Midbrain (tissue), 1 donor: ENCODE measurements around the gene KHDRBS2.

Experiments
- DNase-seq: peaks from one replicate; lab custom pipeline; 2025; lab: John Stamatoyannopoulos, UW

The KHDRBS2 gene

GRCh38 chr6:62035952-62036351, 250.1 kb downstream of the KHDRBS2 start:
- no peak for DNase-seq

GRCh38 chr6:62013719-62014118, 272.3 kb downstream of the KHDRBS2 start:
- DNase-seq = no peak

DNA sequence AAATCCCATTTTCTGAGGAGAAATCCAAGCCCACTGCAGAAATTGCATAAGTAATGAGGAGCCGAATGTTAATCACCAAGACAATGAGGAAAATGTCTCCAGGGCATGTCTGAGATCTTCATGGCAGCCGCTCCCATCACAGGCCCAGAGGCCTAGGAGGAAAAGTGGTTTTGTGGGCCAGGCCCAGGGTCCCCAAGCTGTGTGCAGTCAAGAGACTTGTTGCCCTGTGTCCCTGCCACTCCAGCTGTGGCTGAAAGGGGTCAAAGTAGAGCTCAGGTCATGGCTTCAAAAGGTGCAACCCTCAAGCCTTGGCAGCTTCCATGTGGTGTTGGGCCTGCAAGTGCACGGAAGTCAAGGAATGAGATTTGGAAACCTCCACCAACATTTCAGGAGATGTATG, 276.6 kb downstream of the KHDRBS2 start:
- DNase-seq = no peak

DNA sequence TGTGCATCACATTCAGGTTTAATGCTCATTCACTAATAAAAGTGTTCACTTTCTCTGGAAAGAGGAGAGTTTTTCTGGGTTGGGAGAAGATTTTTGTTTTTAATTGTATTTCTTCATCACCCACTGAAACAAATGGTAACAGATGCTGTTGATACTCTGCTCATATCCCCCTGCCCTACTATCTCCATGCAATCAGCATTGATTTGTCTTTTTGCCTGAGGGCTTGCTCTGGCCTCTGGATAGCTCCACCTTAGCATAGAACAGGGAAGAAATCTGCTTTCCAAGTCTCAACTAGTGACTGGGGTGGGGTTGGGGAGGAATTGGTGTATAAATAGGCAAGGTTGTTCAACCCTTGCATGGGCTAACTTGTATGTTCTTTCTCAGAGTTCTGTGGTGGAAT, 296.4 kb downstream of the KHDRBS2 start:
- DNase-seq = no peak

DNA sequence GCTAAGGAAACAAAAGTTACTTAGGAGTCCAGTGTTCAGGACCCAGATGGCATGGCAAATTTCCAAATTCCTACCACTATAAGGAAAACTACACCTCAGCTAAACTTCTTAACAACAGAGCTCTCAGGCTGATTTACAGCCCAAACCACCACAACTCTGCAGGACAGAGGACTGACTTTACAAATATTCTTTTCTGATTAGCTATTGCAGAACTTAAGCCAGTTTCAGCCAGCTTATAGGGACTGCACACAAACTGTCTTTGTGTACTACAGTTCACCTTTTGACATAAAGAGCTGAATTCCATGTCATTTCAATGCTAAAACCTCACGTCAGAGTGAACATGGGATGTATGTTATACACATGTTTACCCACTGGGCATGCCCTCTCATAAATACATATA, 305.4 kb downstream of the KHDRBS2 start:
- DNase-seq = no peak

GRCh38 chr6:61977947-61978346, 308.1 kb downstream of the KHDRBS2 start:
- no peak for DNase-seq

DNA sequence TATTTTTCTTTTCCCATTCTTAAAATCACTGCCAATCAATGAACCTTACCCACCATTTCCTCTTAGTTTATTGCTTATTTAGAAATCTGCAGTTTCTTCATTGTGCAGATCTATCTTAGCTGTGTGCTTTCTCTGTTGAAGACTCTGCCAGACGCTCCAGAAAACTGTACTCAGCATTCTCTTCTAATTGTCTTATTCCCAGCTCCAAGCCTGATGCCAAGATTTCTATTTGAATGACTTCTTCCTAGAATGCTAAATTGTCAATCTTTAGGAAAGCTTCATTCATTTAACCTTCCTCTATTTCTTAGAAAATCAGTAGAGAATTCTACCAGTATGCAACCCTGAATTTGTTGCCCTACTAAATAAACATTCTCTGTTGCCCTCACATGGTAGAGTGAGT, 308.9 kb downstream of the KHDRBS2 start:
- DNase-seq = no peak

DNA sequence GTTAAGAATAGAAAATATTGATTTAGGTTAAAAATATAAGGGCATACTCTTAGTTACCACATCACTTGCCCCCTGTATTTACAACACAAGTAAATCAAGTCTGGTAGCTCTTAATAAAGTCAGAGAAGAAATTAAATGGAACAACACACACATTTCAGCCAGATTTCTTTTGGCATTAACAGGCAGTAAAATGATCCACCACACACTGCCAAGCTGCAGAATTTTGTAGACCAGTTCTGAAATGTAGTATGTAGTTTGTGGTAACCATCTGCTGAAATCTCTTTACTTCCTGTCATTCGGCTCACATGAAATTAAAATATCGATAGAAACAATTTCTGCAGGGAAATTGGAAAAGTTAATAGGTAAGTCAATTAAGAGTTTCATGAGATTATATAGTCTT, 326.8 kb downstream of the KHDRBS2 start:
- no peak for DNase-seq

- no peak for DNase-seq
Observed at GRCh38 chr6:61953851-61954250, 332.2 kb downstream of the KHDRBS2 start.

DNA sequence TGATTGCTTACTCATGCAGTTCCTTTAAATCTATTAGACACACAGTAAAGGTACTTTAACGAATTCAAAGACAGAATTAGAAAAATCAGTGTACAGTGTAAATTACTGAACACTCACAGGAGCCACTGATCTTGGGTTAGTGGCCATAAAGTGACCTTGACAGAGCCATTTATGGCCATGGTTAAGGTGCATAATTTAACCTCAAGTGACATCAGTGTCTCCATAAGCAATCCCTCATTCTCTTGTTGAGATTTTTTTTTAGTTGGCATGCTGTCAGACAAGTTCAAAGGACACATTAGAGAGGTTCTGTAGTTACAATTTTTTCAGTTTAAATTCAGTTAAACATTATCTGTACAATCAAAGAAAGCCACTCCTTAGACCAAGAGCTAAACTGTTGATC, 334.4 kb downstream of the KHDRBS2 start:
- DNase-seq = no peak

GRCh38 chr6:61950811-61951210, 335.2 kb downstream of the KHDRBS2 start:
- DNase-seq = no peak

- DNase-seq = no peak
Observed at GRCh38 chr6:61949971-61950370, 336.1 kb downstream of the KHDRBS2 start.

DNA sequence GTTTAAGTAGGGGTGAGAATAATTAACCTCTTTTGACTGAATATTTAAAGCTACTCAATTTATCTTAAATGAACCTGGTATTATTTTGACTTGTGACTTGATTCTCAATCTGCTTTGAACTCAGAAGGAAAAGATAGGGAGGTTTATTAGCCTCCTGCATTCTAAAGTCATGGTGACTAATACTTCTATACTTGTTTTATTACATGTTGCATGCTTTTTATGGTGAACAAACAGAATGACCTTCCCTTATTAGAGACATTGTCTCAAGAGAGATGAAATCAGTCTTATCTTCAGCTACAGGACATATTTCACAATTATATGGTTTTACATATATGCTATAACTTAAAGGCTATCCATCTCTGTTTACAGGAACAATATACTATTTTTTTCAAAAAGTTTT, 336.9 kb downstream of the KHDRBS2 start:
- no peak for DNase-seq

DNA sequence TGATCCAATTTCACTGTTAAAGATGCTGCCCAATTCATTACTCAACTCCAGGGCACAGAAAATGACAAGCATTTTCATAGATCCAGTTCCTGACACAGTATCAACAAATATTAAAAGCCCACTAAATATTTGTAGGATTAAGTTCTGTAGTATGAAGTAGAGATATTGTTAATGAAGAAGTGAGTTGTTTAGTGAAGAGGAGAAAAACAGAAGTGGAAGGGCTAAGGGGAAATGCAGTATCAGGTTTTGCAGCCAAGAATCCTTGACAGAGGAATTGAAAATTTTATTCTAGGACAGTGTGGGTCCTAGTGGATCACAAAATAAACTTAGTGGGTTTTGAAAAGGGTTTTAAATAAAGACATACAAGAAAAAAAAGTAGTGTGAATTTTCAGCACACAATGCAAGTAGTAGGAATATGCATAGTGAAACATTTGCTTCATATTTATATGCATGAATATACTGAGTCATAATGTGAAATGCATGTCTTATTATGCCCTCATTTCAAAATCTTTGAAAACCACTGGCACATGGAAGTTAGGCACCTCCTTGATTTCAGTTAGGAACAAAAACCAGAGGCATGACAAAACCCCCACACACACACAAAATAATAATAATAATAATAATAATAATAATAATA, 338.6 kb downstream of the KHDRBS2 start:
- DNase-seq = no peak

- DNase-seq = no peak
Observed at GRCh38 chr6:61940919-61941318, 345.1 kb downstream of the KHDRBS2 start.

- DNase-seq = no peak
Observed at GRCh38 chr6:61935242-61935846, 350.7 kb downstream of the KHDRBS2 start.

DNA sequence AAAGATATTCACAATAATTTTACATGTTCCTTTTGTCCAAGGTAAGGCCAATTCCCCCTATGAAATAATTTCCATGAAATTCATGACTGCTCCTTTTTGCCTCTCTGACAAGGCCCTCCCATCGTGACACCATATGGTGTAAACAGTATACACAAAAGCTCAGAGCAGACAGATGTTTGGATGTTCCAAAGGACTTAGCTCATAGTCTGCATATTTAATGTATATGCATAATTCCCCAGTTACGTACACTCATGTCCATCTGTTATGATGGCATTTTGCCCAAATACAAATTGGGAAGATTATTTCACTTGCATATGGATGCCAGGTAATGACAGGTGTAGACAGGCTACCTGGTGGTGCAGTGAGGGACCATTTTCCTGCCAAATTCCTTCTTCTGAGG, 376.5 kb downstream of the KHDRBS2 start:
- no peak for DNase-seq

GRCh38 chr6:61901748-61902147, 384.3 kb downstream of the KHDRBS2 start:
- DNase-seq = no peak

GRCh38 chr6:61894536-61894935, 391.5 kb downstream of the KHDRBS2 start:
- DNase-seq = no peak

GRCh38 chr6:61887423-61887822, 398.6 kb downstream of the KHDRBS2 start:
- no peak for DNase-seq

DNA sequence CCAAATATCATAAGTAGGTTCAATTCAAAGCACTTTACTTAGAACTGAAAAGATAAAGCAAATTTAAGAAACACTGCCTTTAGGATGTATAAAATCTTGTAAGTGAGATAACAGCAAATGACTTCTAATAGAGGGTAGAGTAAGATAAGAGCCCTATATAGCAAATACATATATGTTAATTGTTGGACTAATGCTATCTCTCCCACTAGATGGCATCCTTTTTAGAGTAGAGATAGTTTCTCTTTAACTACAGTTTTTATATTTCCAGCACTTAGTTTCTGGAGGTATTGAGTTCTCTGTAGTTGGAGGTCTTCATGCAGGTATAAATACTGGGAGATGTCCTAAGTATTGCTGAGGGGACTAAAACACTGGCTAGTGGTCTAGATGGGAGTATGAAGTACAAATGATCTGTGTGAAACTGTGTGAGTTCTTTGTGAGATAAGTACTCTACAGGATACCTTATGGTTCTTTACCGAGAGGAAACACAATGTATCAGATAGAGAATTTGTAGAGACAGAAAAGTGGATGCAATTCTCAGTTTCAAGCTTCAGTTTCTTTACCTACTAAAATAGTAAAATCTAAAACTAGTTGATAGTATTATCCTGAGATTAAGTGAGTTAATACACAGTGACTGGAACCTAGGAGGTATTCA, 399.3 kb downstream of the KHDRBS2 start:
- no peak for DNase-seq

DNA sequence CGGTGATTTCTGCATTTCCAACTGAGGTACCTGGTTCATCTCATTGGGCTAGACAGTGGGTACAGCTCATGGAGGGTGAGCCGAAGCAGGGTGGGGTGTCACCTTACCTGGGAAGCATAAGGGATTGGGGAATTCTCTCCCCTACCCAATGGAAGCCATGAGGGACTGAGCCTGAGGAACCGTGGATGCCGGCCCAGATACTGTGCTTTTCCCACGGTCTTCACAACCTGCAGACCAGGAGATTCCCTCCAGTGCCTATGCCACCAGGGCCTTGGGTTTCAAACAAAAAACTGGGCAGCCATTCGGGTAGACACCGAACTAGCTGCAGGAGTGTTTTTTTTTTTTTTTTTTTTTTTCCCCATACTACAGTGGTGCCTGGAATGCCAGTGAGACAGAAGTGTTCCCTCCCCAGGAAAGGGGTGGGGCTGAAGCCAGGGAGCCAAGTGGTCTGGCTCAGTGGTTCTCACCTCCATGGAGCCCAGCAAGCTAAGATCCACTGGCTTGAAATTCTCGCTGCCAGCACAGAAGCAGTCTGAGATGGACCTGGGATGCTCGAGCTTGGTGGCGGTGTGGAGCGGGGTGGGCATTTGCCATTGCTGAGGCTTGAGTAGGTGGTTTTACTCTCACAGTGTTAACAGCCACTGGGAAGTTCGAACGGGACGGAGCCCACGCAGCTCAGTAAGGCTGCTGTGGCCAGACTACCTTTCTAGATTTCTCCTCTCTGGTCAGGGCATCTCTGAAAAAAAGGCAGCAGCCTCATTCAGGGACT, 416.2 kb downstream of the KHDRBS2 start:
- no peak for DNase-seq
